ENCODE data around the gene HMGN3. TPM values are rescaled to one million over a fixed set of nuclear protein-coding genes. Genes with fewer than 3 reads are reported as not detected.

HMGN3 gene
- total RNA-seq, 2 experiments from 2014 or later: 47.2 to 72.1 TPM

DNA sequence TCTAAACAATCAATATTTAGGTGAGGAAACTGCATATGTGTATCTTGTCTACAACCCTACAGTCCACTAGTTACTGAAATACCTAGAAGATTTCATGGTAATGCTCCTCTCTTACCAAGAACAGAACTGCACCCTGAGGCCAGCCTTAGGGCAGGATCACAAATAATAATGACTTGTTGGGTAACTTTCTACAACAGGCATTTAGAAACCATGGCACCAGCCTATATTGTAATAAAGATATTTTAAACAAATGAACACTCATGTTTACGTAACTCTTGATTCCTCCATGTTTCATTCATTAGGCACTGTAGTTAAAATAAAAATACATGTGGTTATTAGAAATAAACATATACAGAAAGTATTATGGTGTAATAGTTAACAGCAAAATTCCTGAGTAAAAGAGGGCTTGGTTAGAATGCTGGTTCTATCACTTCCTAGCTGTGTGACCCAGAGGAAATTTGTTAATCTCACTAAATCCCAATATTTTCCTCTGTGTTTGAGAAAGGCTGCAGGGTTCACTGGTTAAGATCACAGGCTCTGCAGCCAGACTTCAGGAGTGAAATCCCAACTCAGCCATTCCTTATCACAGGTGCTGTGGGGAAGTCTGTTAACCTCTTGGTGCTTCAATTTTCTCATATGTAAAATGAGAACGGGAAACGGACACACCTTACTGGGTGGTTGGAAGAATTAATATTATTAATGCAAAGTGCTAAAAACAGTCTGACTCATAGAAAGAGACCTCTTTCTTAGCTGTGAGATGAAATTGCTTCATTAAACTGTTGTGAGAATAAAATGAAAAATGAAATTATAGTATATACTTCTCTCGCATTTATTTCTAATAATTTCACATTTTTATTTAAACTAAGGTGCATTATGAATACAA lies 8.5 kb downstream of the HMGN3 start:
- ATAC-seq: no peak
- Mint-ChIP-seq H3K27ac (no peak overlapping the region), H3K36me3 (peaks cover 5% of the 10 kb centered on the region), H3K27me3 (no peaks in the 10 kb centered on the region), H3K4me1 (no peaks in the 10 kb centered on the region), H3K4me3 (no peak overlapping the region), H3K9me3 (ENCODE audit: low read depth) (no peaks in the 10 kb centered on the region)
- DNase-seq: no peak
- CTCF ChIA-PET: no interaction called here

DNA sequence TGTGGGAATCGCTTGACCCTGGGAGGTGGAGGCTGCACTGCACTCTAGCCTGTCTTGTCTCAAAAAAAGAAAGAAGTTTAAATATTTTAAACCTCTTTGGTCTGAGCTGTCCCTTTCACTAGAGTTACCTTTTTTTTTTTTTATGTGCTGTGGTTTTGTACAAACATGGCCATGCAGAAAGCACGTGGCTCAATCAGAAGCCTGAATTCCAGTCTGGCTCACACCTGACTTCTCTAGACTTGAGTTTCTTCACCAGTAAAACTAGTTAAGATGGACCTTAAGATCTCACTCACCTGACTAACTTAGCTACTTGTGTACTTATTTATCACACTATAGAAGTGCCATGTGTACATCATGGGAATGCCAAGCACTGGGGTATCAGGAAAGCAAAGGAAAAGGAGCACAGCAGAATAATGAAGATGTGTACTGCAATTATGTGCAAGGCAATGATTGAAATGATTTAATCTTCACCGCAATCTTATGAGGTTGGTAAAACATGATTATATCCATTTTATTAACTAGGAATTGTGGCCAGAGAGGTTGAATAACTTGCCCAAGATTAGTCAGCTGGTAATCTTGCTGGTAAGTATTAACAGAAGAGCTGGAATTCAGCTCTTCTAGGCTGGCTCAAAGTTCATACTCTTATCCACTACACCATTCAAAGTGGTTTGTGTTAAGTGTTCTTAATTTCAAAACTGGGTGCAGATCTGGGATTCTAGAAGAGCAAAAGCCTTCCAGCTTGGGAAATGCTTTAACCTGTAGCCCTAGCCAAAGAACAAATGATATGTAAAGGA lies 10.7 kb downstream of the HMGN3 start:
- DNase-seq (no peak), ATAC-seq (no peak)
- no peaks in the 10 kb centered on the region for H3K9me3 Mint-ChIP-seq (ENCODE audit: low read depth)
- no peaks in the 10 kb centered on the region for H3K4me1 Mint-ChIP-seq
- peaks cover 4% of the 10 kb centered on the region for H3K36me3 Mint-ChIP-seq
- no peak overlapping the region for H3K27ac Mint-ChIP-seq
- no peak overlapping the region for H3K4me3 Mint-ChIP-seq
- CTCF ChIA-PET: no interaction called here
- H3K27me3 Mint-ChIP-seq: no peaks in the 10 kb centered on the region

DNA sequence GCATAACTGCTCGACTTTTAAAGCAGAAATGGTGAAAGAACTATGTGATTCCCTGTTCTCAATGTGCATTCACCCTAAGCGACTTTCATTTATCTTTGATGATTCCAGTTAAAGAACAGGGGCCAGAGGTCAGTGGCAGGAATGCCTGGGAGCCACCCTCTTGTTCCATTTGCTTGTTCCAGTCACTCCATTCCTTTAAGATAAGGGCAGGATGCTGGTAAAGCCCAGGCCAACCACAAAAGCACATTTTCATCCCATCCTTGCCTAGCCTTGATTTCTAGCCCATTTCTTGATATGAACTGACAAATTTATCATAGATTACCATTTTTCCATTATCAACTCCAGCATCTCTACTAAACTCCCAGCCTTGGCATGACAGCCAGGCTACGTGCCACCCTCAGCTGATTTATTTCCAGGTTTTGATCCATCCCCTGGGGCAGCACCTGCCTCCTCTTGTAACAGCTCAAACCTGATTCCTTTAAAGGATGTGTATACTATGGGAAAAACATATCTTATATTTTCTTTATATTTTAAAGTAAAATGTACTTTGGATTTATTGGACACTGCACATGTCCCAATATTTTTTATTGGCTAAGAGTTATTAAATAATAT lies 19.2 kb downstream of the HMGN3 start:
- no peaks in the 10 kb centered on the region for H3K9me3 Mint-ChIP-seq (ENCODE audit: low read depth)
- H3K36me3 Mint-ChIP-seq: peaks cover 11% of the 10 kb centered on the region
- DNase-seq (no peak), ATAC-seq (no peak)
- no peak overlapping the region for H3K4me3 Mint-ChIP-seq
- no peak overlapping the region for H3K27ac Mint-ChIP-seq
- H3K4me1 Mint-ChIP-seq: no peaks in the 10 kb centered on the region
- CTCF ChIA-PET: no interaction called here
- H3K27me3 Mint-ChIP-seq: no peaks in the 10 kb centered on the region

DNA sequence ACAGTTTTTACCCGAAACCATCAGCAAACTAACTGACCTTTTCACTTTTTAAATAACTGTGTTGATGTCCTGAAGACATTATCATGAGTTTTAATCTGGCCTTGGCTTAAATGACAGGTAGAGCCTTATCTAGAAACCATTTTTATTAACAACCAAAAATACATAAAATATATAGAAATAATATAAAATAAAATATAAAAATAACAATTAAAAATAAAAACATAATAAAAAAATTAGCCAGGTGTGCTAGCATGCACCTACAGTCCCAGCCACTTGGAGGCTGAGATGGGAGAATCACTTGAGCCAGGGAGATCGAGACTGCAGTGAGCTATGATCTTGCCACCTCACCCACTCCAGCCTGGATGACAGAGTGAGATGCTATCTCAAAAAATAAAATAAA lies 21.6 kb downstream of the HMGN3 start:
- CTCF ChIA-PET: no interaction called here
- Mint-ChIP-seq H3K4me1 (no peaks in the 10 kb centered on the region), H3K36me3 (peaks cover 9% of the 10 kb centered on the region), H3K27ac (no peak overlapping the region), H3K27me3 (no peaks in the 10 kb centered on the region), H3K4me3 (no peak overlapping the region), H3K9me3 (ENCODE audit: low read depth) (no peaks in the 10 kb centered on the region)
- DNase-seq (no peak), ATAC-seq (no peak)

DNA sequence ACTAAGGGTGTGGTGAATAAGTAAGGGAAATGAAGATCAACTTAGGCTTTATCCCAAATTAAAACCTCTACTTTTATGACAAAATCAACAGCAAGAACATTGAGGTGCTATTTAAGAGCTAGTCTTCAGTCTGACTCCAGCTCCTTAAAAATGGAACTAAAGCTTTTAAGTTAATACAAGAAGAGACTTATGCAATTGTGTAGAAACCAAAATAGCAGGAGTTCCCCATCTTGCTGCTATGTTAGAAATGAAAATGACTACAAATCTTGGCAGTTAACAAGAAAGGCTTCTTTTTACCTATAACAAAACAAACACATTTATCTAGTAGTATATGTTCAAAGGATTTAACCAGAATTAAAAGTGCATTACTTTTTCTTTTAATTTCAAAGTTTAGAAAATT lies 25.7 kb downstream of the HMGN3 start:
- no peak overlapping the region for H3K4me3 Mint-ChIP-seq
- H3K9me3 Mint-ChIP-seq (ENCODE audit: low read depth): no peaks in the 10 kb centered on the region
- no peaks in the 10 kb centered on the region for H3K27me3 Mint-ChIP-seq
- CTCF ChIA-PET: no interaction called here
- no peak overlapping the region for H3K27ac Mint-ChIP-seq
- no peaks in the 10 kb centered on the region for H3K4me1 Mint-ChIP-seq
- DNase-seq (no peak), ATAC-seq (no peak)
- peaks cover 23% of the 10 kb centered on the region for H3K36me3 Mint-ChIP-seq

DNA sequence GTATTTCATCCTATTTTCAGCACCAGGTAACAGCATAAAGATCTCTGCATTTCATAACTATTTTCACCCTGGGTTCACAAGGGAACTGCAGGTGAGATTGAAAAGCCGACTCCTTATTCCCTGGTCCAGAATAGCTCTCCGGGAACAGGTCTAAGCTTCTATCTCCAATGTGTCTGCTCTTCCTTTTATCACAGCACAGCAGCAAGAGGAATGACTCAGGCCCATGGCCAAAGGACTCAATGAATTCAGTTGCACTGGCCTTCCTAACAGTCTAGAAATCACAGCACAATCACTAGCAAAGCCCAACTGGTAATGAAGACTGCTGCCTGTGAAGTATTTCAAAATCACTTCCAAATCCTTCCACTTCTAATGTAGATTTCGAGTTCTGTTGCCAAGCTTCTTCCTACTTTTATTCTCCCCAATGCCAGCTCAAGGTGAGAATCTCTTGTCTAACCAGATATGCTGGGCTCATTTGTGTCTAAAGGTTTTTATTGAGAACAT lies 30.7 kb downstream of the HMGN3 start:
- H3K4me3 Mint-ChIP-seq: no peak overlapping the region
- no peaks in the 10 kb centered on the region for H3K4me1 Mint-ChIP-seq
- DNase-seq (no peak), ATAC-seq (no peak)
- no peaks in the 10 kb centered on the region for H3K27me3 Mint-ChIP-seq
- CTCF ChIA-PET: no interaction called here
- H3K9me3 Mint-ChIP-seq (ENCODE audit: low read depth): no peaks in the 10 kb centered on the region
- no peak overlapping the region for H3K27ac Mint-ChIP-seq
- peaks cover 18% of the 10 kb centered on the region for H3K36me3 Mint-ChIP-seq

DNA sequence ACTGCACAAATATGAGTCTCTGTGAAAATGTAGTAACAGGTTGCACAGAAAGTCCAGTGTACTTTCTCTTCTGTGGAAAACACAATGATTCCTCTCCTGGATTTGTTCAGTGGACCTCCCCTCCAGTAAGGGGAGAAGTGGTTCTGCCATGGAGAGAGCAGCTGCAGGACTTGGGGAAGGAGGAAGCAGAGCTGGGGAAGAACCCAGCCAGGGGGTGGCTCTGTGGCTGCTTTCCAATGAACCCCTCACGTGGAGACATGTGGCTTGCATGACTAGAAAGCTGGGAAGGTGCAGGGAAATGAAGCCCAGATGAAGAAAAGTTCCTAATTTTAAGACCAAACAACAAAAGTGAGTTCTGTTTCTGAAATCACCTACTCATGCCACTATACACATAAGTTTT lies 31.9 kb downstream of the HMGN3 start:
- Mint-ChIP-seq H3K36me3 (peaks cover 18% of the 10 kb centered on the region), H3K4me3 (no peak overlapping the region), H3K27ac (no peak overlapping the region), H3K27me3 (no peaks in the 10 kb centered on the region), H3K4me1 (no peaks in the 10 kb centered on the region), H3K9me3 (ENCODE audit: low read depth) (no peaks in the 10 kb centered on the region)
- ATAC-seq: no peak
- CTCF ChIA-PET: no interaction called here
- no peak for DNase-seq

DNA sequence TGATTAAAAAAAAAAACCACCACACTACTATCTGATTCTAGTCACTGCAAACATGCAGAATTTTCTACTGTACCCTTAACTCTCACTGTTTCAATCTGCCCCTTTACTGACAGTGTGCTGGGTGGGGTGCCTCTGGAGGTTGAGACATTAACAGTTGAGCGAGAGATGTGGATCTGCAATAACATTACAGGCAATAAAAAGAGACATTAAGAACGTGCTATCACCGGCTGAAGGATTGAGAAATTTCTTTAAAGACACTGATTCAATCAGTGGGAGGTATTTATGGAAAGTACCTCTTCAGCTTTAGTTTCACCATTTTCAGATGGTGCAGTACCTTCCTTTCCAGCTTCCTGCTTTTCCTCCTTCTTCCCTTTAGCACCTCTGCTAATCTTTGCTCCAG lies 32.5 kb downstream of the HMGN3 start:
- DNase-seq (no peak), ATAC-seq (no peak)
- Mint-ChIP-seq H3K36me3 (peaks cover 12% of the 10 kb centered on the region), H3K9me3 (ENCODE audit: low read depth) (no peaks in the 10 kb centered on the region), H3K27ac (no peak overlapping the region), H3K4me3 (no peak overlapping the region), H3K4me1 (no peaks in the 10 kb centered on the region), H3K27me3 (no peaks in the 10 kb centered on the region)
- CTCF ChIA-PET: no interaction called here

DNA sequence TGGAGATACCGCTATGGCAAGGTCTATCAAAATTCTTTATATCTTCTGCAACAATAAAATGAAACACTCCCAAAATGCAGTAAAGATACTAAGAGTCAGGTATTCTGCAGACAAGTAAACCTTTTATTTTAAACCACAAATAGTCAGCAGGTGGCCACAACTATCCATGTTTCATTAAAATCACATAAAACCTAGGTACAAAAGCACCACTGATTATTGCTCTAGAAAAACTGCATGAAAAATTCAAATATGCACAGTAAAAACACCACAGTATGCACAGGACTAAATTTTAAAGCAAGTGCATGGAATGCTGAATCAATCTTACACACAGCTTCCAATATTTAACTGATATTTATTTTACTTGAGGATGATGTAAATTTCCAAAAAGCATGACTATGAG lies 33.3 kb downstream of the HMGN3 start:
- H3K4me3 Mint-ChIP-seq: no peak overlapping the region
- no peaks in the 10 kb centered on the region for H3K4me1 Mint-ChIP-seq
- CTCF ChIA-PET: no interaction called here
- ATAC-seq: no peak
- no peak overlapping the region for H3K27ac Mint-ChIP-seq
- DNase-seq: no peak
- no peaks in the 10 kb centered on the region for H3K9me3 Mint-ChIP-seq (ENCODE audit: low read depth)
- no peaks in the 10 kb centered on the region for H3K27me3 Mint-ChIP-seq
- H3K36me3 Mint-ChIP-seq: peaks cover 10% of the 10 kb centered on the region

DNA sequence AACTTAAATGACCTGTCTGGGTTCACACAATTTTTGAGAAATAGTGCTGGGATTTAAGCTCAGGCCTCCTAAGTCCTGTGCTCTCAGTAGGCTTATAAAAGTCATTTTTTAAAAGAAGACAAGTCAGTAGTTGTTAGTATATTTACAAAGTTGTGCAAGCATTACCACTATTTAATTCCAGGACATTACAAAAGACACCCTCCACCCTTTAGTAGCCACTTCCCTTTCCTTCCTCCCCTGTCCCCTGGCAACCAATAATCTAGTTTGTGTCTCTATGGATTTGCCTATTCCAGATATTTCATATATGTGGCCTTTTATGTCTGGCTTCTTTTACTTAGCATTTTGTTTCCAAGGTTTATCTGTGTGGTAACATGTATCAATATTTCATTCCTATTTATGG lies 37.6 kb downstream of the HMGN3 start:
- Mint-ChIP-seq H3K27me3 (no peaks in the 10 kb centered on the region), H3K36me3 (peaks cover 2% of the 10 kb centered on the region), H3K4me1 (no peaks in the 10 kb centered on the region), H3K27ac (no peak overlapping the region), H3K4me3 (no peak overlapping the region), H3K9me3 (ENCODE audit: low read depth) (peaks cover 6% of the 10 kb centered on the region)
- ATAC-seq: no peak
- CTCF ChIA-PET: no interaction called here
- no peak for DNase-seq

DNA sequence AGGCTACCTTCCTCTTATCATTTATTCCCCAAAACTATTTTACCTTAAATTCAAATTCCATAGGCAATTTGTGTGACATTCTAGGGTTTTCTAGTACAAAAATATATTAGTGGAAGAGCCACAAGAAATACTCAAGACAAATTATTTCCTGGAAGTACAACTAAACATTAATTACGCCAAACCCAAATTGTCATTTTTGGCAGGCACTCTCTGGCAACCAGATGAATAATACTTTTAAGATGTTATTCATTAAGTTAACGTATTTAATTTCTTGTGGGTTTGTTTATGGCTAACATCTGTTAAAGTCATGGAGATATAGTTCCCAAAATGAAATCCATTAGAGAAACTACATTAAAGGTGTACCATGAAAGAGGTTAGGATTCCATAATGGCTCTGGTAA lies 40.5 kb downstream of the HMGN3 start:
- ATAC-seq (no peak), DNase-seq (no peak)
- H3K36me3 Mint-ChIP-seq: no peaks in the 10 kb centered on the region
- H3K9me3 Mint-ChIP-seq (ENCODE audit: low read depth): peaks cover 6% of the 10 kb centered on the region
- CTCF ChIA-PET: no interaction called here
- no peak overlapping the region for H3K4me3 Mint-ChIP-seq
- H3K27me3 Mint-ChIP-seq: peaks cover 2% of the 10 kb centered on the region
- H3K27ac Mint-ChIP-seq: no peak overlapping the region
- H3K4me1 Mint-ChIP-seq: no peaks in the 10 kb centered on the region

DNA sequence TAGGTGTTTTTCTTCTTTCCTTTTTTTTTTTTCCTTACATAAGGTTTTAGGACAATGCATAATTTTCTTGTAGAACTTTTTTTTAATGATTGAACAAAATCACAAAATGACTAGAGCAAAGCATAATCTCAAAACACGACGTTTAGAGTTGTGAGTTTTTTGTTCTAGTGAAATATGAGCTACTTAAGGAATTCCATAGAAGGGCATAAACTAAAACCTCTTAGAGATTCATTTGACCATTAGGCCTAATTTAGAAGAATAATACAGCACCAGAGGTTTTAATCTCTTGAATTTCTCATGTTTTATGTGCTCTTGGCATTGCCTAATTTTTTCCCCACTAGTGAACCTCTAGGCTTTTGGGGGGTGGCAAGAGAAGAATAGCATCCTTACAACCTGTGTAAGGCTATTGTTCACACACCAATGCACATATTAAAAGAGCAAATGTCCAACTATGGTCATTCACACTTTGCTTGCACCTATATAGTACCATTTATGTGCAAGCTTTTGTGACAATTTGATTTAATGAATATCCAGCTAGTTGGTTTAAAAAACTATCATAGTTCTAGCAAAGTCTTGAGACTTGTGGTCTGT lies 44.6 kb downstream of the HMGN3 start:
- peaks cover 7% of the 10 kb centered on the region for H3K27me3 Mint-ChIP-seq
- no peaks in the 10 kb centered on the region for H3K4me1 Mint-ChIP-seq
- no peaks in the 10 kb centered on the region for H3K36me3 Mint-ChIP-seq
- CTCF ChIA-PET: no interaction called here
- DNase-seq (no peak), ATAC-seq (no peak)
- H3K27ac Mint-ChIP-seq: no peak overlapping the region
- H3K9me3 Mint-ChIP-seq (ENCODE audit: low read depth): peaks cover 6% of the 10 kb centered on the region
- no peak overlapping the region for H3K4me3 Mint-ChIP-seq

DNA sequence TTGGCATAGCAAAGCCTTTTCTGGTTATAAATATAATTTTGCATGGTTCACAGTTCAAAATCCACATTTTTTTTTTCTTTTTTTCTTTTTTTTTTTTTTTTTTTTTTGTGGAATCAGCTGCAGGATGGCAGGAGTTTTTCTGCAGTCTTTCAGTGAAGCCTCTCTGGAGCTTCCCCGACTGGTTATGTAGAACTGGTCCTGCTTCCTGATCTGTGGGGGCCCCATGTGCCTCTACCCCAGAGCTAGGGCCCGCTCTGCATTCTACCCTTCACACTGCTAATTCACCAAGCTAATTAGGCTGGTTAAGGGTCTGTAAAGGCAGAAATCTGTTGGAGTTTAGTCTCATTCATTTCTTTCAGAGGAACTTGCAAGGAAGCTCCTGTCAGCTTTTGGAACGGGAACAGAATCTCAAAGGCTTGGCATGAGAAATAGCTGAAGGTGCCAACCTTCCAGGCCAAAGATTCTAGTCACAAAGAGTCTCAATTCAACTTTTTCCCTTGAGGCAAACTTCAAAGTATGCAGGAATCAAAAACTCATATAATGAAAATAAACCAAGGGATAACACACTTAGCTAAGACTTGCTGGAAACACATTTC lies 45.5 kb downstream of the HMGN3 start:
- ATAC-seq (no peak), DNase-seq (no peak)
- CTCF ChIA-PET: no interaction called here
- Mint-ChIP-seq H3K9me3 (ENCODE audit: low read depth) (peaks cover 6% of the 10 kb centered on the region), H3K27me3 (peaks cover 7% of the 10 kb centered on the region), H3K36me3 (no peaks in the 10 kb centered on the region), H3K4me3 (no peak overlapping the region), H3K4me1 (no peaks in the 10 kb centered on the region), H3K27ac (no peak overlapping the region)

Measured in activated CD8-positive, alpha-beta memory T cell treated with anti-CD3 and anti-CD28 coated beads, Interleukin-2, amount 10 ng/mL, durations not matched to agents 7 days and 5 days (primary cell).